Jurkat, Clone E6-1 (cell line): ENCODE results near the gene ILF2.
"Not testable (repeated sequence)": the region's sequence is repeated elsewhere in the genome, so short reads cannot be mapped to it uniquely, and the experiment has no call there.

Experiments used
- DNase-seq: peaks from one replicate; pipeline ENCODE4 v3.0.0-alpha.2; 2011; ENCODE audit warnings: low read depth, low spot score
- H3K4me3 ChIP-seq: 2 replicates; pipeline ENCODE4 v1.5.1; 2011; ENCODE audit warnings: mild to moderate bottlenecking, low read length, control low read depth, moderate library complexity

The ILF2 gene

DNA sequence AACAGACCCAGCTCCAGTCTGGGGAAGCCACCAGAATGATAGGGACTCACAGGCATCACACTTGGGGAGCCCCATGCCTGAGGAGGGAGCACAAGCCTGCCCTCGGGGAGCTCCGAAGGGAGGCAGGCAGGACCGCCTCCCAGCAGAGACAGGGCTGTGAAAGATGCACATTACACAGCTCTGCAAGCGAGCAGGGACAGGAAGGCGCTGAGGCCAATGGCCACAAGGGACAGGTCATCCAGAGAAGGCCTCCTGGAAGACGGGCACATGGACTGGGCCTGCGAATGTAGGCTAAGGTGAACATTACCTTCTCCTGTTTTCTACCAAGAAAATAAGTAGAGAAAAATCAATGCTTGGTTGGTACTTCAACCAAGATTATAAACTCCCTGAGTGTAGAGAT, 11.9 kb upstream of the ILF2 start:
- no peak for DNase-seq

DNA sequence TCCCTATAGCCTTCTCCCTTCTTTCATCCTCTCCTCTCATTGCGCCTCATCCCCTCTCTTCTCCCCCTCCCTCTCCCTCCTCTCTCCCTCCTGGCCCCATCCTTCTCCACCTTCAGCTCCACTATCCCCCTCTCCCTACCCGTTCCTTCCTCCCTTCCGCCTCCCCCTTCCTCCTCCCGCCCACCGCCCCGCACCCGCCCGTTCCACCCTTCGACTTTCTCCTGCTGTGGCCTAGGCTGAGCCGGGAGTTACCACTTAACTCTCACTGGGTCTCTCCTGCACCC, 9.3 kb upstream of the ILF2 start:
- H3K4me3 ChIP-seq = no peak overlapping the region

More for the DNA sequence above, 11.9 kb upstream of the ILF2 start:
- H3K4me3 ChIP-seq = no peak overlapping the region

DNA sequence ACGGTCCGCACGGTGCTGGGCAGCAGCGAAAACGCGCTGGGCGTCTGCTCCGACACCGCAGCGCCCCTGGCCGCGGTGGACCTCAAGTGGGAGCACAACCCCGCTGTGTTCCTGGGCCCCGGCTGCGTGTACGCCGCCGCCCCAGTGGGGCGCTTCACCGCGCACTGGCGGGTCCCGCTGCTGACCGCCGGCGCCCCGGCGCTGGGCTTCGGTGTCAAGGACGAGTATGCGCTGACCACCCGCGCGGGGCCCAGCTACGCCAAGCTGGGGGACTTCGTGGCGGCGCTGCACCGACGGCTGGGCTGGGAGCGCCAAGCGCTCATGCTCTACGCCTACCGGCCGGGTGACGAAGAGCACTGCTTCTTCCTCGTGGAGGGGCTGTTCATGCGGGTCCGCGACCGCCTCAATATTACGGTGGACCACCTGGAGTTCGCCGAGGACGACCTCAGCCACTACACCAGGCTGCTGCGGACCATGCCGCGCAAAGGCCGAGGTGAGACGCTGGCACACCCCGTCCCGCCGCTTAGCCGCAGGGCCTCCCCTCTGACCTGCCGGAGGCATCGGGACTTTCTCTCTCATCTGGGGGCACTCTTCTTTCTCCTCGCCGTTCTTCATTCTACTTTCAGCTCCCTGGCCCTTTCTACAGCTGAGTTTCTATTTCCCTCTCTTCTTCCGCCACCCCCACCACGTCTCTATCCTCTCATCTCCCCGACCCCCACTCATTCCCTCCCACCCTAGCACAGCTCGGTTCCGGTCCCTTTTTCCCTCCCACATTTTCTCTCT, 8.7 kb upstream of the ILF2 start:
- H3K4me3 ChIP-seq = no peak overlapping the region
- DNase-seq = no peak

More for the DNA sequence above, 9.3 kb upstream of the ILF2 start:
- no peak for DNase-seq

GRCh38 chr1:153678519-153679336, 7.9 kb upstream of the ILF2 start, which contains the start of gene NPR1:
Gene NPR1, plus strand, starts transcription at chr1:153678688. Its CDS starts 421 bp downstream, at chr1:153679109.
- H3K4me3 ChIP-seq = no peak within 1 kb of the TSS
- DNase-seq = no peak

DNA sequence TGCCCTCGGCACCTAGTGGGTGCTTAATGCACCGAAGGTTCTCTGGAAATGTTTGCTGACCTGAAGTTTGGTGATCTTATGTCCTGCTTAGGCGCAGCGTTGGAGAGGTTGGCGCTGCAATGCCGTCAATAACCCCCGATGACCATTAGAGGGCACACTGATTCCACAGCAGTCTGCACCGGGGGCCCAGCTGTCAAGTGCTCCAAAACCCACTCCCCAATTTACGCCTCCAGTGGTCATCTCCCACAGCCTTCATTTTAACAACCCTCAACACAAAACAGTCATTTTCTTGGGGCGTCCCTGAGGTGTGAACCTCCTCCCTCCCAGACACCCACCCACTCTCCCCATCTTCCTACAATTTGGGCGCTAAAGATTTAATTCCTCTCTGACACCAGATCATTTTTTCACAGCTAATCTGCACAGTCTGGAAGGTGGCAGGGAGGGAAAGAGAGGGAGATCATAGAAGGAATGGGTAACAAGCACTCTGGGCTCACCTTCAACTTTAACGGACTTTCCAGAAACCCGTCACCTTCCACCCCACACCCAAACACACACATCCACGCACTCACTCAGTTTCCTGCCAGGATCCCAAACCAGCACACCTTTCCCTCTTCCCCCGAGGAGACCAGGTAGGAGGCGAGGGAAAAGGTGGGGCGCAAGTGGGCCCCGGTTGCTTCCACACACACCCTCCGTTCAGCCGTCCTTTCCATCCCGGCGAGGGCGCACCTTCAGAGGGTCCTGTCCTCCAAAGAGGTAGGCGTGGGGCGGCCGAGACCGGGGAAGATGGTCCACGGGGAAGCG, 7.1 kb upstream of the ILF2 start:
- DNase-seq = no peak
- H3K4me3 ChIP-seq = no peak overlapping the region

- no peak for DNase-seq
- no peak overlapping the region for H3K4me3 ChIP-seq
Measured at GRCh38 chr1:153673511-153673910, 2.7 kb upstream of the ILF2 start.

GRCh38 chr1:153671628-153672353, 998 bp upstream of the ILF2 start:
- H3K4me3 ChIP-seq = peak overlapping the region; percentile 77
- peak; percentile 41 for DNase-seq

DNA sequence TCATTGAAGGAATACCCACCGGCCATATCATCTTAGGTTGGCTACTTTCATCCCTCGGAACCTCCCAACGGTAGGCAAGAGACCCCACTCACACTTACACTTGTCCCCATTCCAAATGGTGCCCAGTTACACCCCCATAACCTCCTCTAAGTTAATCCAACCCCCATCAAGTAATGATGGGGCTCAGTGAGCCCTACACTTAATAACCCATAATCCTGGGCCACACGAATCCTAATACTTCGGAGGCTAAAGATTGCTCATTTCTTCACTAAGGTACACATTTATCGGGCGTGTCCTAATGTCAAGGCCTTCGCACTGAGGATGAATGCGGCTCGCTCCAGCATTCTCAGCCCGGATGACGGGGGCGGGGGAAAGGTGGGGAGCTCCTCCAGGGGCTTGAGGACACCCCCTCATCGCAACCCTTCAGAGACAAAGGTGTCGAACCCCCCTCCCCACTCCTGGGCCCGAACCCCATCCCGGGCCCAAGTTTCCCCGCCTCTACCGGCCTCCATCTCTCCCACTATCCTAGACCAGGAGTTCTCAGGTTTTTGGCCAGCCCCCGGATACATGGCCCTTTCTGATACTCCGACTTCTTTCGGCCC, 435 bp downstream of the ILF2 start:
- no peak for DNase-seq
- H3K4me3 ChIP-seq = peak overlapping the region; percentile 100

GRCh38 chr1:153669606-153670005, 1.2 kb downstream of the ILF2 start:
- no peak for DNase-seq
- H3K4me3 ChIP-seq = peak overlapping the region; percentile 100

DNA sequence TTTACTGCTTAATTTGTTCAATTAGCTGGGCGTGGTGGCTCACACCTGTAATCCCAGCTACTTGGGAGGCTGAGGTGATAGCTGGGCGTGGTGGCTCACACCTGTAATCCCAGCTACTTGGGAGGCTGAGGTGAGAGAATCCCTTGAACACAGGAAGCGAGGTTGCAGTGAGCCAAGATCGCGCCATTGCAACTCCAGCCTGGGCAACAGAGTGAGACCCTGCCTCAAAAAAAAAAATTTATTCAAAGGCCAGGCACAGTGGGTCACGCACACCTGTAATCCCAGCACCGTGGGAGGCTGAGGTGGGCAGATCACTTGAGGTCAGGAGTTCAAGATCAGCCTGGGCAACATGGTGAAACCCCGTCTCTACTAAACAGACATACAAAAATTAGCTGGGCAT, 2.1 kb downstream of the ILF2 start:
- not testable (repeated sequence) for H3K4me3 ChIP-seq

DNA sequence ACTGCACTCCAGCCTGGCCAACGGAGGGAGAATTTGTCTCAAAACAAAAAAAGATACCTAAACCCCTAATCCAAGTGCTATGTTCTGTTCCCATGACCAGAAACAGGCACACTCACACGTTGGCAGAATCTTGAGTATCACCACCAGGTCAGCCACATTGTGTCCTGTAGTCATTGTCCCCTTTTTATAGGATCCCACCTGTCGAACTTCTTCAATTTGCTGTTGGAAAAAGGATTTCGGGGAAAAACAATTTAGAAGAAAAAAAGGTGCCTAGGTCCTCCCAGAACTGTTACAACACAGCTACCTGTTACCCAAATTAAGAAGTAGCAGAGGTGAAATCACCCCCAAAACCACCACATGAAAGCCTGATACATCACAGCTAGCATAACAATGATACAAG, 3.4 kb downstream of the ILF2 start:
- no peak for DNase-seq

More for the DNA sequence above, 2.1 kb downstream of the ILF2 start:
- not testable (repeated sequence) for DNase-seq

DNA sequence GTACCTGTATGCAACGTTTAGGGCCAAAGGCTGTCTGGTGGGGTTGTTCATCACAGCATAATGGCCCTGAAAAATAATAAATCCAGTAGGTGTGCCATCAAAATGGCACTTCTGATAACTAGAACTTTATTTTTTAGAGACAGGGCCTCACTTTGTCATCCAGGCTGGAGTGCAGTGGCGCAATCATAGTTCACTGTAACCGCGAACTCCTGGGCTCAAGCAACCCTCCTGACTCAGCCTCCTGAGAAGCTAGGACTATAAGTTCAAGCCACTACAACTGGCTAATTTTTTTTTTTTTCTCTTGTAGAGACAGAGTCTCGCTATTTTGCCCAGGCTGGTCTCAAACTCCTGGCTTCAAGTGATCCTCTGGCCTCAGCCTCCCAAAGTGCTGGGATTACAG, 7.6 kb downstream of the ILF2 start:
- DNase-seq = no peak
- H3K4me3 ChIP-seq = no peak overlapping the region

More for the DNA sequence above, 3.4 kb downstream of the ILF2 start:
- H3K4me3 ChIP-seq = no peak overlapping the region

DNA sequence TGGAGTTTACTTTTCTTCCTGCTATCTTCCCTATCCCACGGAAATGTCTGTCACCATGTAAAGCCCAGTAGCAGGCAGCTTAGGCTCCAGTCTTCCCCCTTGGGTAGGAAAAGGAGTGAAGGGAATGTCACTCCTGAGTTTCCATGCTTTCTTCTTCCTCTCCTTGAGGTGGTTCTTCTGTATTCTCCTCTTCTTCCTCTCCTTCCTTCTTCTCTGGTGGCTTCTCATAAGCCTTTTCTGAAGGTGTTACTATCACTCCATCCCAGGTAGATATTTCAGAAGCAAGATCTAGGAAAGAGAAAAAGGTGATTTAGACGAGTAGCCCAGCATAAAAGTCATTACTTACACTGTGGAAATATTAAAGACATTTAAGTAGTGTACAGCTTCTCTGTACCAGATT, 8.5 kb downstream of the ILF2 start:
- H3K4me3 ChIP-seq = no peak overlapping the region
- DNase-seq = no peak

DNA sequence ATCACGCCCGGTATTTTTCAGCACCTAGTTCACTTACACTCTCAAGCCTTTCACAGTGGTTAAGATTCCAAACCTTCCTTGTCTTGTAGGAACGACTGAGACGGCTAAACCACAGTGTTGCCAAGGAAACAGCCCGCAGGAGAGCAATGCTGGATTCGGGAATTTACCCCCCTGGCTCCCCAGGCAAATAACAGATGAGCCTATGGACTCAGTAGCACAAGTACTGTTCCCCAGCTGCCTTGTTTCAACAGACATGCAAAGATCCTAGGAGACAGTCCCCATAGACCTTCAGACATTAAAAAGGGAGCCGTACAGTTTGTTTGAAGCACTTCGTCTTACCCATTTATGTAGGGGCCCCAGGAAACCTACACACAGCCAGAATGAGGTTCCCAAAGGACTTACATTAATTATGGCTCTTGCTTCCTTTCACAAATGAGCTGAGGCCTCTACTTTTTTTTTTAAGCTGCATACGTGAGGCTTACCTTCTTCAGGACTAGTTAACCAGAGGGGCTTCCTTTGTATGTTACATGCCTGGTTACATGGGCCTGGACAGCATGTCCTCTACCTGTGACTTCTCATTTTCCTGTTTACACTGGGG, 9.6 kb downstream of the ILF2 start:
- no peak overlapping the region for H3K4me3 ChIP-seq
- DNase-seq = no peak

DNA sequence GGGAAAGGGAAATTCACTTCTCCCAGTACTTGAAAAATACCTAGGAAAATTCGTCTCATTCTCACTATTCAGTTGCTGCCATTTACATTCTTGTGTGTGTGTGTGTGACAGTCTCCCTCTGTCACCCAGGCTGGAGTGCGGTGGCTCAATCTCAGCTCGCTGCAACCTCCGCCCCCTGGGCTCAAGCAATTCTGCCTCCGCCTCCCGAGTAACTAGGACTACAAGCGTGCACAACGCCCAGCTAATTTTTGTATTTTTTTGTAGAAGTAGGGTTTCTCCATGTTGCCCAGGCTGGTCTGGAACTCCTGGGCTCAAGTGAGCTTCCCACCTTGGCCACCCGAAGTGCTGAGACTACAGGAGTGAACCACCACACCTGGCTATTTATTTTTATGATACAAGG, 11.1 kb downstream of the ILF2 start:
- DNase-seq = no peak
- peak overlapping the region; percentile 88 for H3K4me3 ChIP-seq

DNA sequence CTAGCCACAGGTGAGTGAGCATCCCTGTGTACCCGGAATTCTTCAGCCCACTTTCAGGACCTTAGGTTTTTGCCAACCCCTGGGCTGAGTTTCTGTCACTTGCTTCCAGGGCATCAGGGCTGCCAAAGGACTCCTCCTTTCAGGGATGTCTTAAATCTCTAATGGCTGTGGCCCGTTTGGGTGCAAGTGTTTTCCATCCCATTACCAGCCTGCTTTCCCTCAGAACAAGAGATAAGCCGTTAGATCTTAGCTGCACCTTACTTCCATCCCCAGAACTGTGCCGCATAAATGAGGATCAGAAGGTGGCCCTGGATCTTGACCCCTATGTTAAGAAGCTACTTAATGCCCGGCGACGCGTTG, 11.6 kb downstream of the ILF2 start:
- H3K4me3 ChIP-seq = peak overlapping the region; percentile 88
- no peak for DNase-seq

DNA sequence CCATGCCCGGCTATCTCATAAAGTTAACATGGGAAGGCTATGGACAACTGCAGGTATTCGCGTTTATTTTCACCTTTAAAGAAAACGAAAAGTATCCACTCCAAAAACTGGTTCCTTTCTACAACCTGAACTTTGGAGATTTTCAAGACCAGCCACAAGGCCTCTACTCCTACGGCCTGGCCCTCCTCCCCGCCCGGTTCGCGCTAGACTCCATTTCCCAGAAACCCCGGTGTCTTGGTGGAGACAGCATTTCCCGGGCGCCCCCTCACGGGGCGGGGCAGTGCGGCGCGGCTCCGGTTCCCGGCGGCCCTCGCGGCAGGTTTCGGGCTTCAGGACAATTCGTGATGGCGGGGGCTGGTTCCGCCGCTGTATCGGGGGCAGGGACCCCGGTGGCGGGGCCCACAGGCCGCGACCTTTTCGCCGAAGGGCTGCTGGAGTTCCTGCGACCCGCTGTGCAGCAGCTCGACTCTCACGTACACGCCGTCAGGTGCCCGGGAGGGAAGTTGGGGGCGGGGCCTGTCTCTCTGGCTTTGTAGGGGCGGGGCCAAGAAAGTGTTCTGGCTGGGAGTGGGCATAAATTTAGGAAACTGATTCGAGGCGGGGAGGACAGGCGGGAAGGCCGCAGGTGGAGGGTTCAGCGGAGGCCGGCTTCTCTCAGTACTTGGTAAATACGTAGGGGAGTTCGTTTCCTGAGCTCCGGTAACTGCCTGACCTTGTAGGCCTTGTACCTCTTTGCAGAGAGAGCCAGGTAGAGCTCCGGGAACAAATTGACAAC, 12.2 kb downstream of the ILF2 start, which contains the start of gene SNAPIN:
Gene SNAPIN, plus strand, starts transcription at position 304 of the 775 bp plus-strand sequence. Its CDS starts 41 bp downstream, at position 345.
- DNase-seq = peak; percentile 73
- H3K4me3 ChIP-seq = peak within 1 kb of the TSS; percentile 88

- DNase-seq = no peak
- H3K4me3 ChIP-seq = no peak overlapping the region
Measured at GRCh38 chr1:153655333-153655732, 15.5 kb downstream of the ILF2 start.
